ENCODE data around the gene PPT1.

GRCh38 chr1:40143891-40144575 is 47.0 kb upstream of the PPT1 start:
- peak; percentile 62 to 72 (median 62) for TF ChIP-seq CTCF (IDR thresholded peaks at IDR 0.05)
- TF ChIP-seq POLR2A (IDR thresholded peaks at IDR 0.05), result no peak

All from vagina (tissue), 2 donors.